Measurements from ENCODE around the gene COX8A.
"Not testable (repeated sequence)": the region's sequence is repeated elsewhere in the genome, so short reads cannot be mapped to it uniquely, and the experiment has no call there.

The COX8A gene, protein sequence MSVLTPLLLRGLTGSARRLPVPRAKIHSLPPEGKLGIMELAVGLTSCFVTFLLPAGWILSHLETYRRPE

DNA sequence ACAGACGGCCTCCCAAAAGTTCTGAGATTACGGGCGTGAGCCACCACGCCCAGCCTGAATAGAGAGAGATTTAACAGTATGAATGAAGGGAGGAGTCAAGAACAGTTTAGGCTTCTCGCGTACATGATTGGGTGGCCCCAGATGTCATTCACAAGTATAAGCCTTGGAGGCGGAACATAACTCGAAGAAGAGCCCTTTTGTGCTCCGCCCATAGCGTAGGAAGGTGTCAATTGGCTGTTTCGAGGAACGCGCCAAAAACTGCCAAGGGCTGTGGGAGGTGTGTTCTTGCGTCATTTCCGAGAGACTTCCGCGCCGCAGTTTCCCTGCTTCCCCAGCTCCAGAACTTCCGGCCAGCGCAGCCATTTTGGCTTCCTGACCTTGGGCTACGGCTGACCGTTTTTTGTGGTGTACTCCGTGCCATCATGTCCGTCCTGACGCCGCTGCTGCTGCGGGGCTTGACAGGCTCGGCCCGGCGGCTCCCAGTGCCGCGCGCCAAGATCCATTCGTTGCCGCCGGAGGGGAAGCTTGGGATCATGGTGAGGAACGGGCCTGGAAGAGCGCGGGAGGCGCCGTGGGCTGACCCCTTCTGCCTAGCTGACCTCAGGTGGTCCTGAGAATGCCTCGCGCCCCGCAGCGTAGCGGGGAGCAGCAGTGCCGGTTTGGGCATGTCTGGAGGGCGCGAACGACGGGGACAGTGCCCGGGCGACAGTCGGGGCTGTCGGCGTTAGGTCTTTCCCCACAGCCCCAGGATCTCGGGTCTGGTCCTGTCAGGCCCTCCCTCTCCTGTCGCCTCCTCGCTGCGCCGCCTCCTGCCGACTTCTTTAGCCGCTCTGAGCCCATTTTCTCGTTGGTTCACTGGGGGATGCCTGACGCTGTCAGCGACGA lies at the start of gene COX8A:
TSS of gene COX8A (plus strand) at position 362 of the 885 bp plus-strand sequence. CDS start at position 423, 61 bp downstream.
- peak; percentile 99 for DNase-seq

- no peak for DNase-seq
These were observed 44.8 kb upstream of the COX8A start for GRCh38 chr11:63929616-63930015.

DNA sequence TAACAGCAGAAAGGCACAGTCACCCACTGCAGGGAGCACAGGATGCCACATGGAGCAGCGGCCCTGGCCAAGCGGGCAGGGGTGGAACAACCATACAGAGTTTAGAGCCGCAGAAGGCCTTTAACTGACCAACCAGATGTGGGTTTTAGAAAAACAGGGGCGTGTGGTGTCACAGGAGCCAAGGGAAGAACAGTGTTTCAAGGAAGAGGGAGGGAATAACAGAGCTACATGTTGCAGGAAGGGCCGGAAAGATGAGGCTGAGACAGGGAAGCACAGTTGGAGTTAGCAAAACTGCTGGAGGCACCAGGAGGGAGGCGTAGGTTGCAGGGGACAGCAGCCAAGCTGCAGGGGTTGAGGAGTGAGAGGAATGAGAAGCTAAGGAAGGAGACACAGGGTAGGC lies 43.4 kb upstream of the COX8A start:
- DNase-seq = no peak

DNA sequence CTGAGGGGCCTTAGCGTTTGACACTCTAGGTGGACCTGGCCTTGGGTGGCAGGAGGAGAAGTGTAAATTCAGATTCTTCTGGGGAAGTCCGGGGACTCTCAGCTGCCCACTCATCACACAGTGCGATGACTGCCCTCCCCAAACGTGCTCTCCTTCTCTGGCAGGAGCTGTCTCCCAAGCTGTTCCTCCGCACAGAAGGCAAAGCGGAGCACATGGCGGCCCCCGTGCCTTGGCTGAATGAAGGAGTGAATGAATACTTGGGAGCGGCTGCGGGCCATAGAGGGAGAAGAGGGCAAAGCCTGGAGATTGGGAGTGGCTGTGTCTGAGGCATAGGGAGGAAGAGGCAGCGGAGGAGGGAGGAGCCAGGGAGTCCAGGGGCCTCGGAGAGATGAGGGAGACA lies 42.5 kb upstream of the COX8A start:
- DNase-seq = no peak

- no peak for DNase-seq
These were observed 41.0 kb upstream of the COX8A start for GRCh38 chr11:63933459-63933858.

GRCh38 chr11:63937713-63938478 lies 36.5 kb upstream of the COX8A start:
- peak; percentile 66 for DNase-seq

DNA sequence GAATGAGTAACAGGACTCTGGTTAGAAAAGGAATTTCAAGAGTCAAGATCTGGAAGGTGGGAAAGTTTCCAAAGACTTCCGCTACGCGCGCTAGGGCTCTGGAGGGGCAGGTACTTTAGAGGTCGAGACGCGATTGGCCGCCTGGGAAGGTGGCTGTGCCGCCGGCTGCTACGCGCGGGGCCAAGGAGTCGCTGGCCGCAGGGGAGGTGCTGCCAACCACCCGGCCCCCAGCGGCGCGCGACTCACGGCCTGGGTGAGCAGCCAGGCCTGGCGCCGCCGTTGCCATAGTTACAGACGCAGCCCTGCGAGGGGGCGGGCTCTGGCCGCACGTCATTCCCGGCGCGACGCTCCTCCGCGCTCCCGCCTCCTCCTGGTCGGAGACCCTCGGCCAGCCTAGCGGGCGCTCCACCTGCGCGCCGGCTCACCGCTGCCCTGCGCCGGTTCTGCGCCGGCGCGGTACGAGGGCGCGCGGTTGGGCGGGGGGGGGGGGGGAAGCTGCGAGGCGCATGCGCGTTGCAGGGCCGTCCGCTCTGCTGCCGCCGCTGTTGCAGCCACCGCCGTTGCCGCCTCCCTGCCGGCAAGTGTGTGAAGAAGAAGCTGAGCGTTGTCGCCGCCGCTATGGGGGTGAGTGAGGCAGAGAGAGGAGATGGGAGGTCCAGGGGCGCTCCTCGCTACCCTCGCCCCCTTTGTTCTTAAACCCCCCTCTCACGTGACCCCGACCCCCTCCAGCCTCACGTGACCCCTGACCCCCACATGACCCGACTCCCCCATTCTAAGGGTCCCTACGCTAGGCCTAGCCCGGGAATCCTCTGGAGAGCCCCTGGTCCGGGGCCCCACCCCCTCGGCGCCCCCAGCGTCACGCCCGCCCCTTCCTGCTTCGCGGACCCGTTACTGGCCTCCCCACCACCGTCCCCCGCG lies 35.7 kb upstream of the COX8A start, which contains the start of gene NAA40:
TSS of gene NAA40 (plus strand) at position 524 of the 918 bp plus-strand sequence. CDS start at position 619, 95 bp downstream.
- peak; percentile 99 for DNase-seq

DNA sequence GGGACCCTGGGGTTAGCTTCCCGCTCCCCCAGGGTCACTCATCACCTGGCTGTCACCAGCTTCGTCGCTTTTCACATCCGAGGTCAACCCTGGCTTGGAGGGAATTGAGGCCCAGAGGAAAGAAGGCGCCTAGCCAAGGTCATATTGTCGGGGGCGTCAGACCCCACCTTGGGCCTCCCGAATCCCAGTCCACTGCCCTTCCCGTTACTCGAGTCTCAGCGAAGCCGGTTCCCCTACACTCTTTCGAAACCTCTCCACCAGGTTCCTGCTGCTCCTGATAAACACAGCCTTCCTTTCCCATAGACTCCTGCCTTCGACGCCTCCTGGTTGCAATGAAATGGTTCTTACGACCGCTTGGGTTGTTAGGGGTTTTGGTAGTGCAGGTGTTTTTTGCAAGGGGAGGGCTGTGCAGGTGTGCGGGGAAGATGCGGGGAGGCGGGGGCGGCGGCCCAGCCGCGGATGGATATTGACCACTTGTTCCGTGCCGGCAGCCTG lies 35.0 kb upstream of the COX8A start:
- no peak for DNase-seq

DNA sequence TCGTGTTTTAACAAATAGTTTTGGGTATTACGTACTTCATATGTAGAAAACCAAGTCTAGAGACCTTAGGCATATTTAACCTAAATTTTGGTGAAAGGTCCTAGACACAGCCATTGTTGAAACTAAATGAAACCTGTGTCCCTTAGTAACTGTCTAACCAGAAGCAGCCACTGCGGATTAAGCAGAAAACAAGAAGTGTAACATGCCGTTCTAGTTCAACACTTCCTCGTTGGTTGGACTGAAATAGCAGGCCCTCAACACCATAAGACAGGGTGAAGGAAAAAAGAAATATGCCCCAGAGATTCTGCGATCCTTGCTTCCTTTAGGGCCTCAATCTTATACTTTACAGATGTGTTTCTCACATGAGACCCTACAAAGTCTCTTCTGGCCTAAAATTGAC lies 33.6 kb upstream of the COX8A start:
- DNase-seq = no peak

- no peak for DNase-seq
These were observed 32.5 kb upstream of the COX8A start for GRCh38 chr11:63941901-63942300.

- no peak for DNase-seq
These were observed 31.6 kb upstream of the COX8A start for GRCh38 chr11:63942803-63943202.

GRCh38 chr11:63944987-63945386 lies 29.4 kb upstream of the COX8A start:
- no peak for DNase-seq

- DNase-seq = peak; percentile 82
These were observed 28.8 kb upstream of the COX8A start for GRCh38 chr11:63945477-63946163.

DNA sequence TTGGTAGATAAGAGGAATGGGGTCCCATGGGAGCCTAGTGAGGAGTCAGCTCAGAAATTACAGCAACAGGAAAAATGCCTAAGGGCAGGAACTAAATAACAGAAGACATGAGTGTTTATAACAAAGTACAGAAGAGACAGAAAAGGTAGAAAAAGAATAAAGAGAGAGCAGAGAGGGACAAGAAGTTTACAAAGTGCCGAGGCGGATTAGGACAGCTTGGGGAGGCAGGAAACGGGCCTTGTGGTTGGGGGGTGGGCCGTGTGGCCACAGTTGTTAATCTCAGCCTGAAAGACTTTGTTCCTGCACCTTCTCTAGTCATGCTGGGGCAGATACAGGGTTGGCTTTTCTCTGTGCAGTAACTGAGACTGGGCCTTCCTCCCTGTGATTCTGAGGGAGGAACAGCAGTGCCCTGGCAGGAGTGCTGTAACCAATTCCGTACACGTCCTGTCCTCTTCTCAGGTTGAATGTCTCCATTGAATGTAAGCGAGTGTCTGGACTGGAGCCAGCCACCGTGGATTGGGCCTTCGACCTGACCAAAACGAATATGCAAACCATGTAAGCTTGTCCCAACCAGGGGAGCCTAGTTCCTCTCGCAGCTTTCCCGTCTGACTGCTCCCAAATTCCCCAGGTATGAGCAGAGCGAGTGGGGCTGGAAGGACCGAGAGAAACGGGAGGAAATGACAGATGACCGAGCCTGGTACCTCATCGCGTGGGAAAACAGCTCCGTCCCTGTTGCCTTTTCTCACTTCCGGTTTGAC lies 22.5 kb upstream of the COX8A start:
- no peak for DNase-seq

DNA sequence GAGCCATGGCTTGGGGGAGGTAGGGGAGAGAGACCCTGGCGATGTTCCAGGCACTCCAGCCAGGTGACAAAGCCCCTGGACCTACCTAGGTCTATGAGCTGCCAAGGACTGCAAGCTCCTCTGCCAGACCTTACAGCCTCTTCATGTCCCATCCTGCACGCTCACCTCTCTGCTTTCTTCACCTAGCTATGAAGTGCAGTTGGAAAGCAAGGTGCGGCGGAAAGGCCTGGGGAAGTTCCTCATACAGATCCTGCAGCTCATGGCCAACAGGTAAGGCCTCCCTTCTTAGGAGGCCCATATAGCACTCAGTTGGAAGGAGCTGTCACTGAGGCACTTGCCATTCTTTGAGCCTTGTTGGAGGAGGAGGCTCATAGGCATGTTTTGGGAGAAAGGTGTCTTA lies 21.9 kb upstream of the COX8A start:
- DNase-seq = no peak

- DNase-seq = no peak
These were observed 16.4 kb upstream of the COX8A start for GRCh38 chr11:63958008-63958407.

GRCh38 chr11:63961608-63962412 lies 12.6 kb upstream of the COX8A start:
- DNase-seq = peak; percentile 67

DNA sequence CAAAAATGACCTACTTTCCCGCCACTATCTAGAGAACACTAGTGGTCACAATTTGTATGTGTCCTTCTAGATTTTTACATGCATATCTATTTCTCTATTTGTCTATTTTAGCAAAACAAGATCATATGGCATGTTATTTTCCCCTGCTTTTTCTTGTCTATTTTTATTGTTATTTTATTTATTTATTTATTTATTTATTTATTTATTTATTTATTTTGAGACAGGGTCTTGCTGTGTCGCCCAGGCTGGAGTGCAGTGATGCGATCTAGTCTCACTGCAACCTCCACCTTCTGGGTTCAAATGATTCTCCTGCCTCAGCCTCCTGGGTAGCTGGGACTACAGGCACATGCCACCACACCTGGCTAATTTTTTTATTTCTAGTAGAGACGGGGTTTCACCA lies 10.5 kb upstream of the COX8A start:
- not testable (repeated sequence) for DNase-seq

- DNase-seq = no peak
These were observed 8.0 kb upstream of the COX8A start for GRCh38 chr11:63966444-63966843.

DNA sequence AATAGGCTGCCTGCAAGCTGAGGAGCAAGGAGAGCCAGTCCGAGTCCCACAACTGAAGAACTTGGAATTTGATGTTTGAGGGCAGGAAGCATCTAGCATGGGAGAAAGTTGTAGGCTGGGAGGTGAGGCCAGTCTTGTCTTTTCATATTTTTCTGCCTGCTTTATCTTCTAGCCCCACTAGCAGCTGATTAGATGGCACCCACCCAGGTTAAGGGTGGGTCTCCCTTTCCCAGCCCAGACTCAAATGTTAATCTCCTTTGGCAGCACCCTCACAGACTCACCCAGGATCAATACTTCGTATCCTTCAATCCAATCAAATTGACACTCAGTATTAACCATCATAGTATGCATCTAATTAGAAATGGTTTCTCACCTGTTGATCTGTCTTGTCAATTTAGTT lies 5.0 kb upstream of the COX8A start:
- no peak for DNase-seq

Data from islet precursor cell (in vitro differentiated cells).